ENCODE data around the gene CPNE5.

DNA sequence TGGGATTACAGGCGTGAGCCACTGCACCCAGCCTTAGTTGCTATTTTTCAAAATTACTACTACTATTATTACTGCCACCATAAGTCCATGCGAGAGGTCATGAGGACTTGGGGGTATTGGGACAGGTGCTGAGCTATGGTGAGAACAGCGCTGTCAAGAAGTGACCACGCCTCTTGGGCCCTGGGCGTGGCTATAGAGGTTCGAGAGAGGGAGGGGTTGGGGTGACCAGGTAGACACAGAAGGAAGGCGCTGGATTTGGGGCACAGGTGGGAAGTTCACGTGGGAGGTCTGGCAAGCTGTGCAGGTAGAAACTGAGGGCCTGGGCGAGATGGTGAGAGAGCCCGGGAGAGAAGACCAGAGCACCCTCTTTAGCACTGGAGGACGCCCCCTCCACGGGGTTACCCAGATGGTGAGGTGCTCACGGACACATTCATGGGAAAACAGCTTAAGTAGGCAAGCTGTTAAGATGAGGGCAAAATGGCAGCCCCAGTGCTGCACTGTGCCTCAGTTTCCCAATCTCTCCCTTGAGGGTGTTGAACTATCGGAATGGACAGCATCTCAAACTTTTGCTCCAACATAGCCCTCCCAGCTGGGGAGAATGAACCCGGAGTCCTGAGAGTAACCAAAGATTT, 80.6 kb downstream of the CPNE5 start:
- TF ChIP-seq FOXK2 (IDR thresholded peaks at IDR 0.05), result no peak
- no peak for TF ChIP-seq ARNT (IDR thresholded peaks at IDR 0.05)
- no peak for TF ChIP-seq SP1 (IDR thresholded peaks at IDR 0.05)
- no peak for TF ChIP-seq HDGF (IDR thresholded peaks at IDR 0.05; ENCODE audit: borderline replicate concordance)
- TF ChIP-seq L3MBTL2 (conservative IDR thresholded peaks at IDR 0.05), result no peak
- TF ChIP-seq, protein P1, sequence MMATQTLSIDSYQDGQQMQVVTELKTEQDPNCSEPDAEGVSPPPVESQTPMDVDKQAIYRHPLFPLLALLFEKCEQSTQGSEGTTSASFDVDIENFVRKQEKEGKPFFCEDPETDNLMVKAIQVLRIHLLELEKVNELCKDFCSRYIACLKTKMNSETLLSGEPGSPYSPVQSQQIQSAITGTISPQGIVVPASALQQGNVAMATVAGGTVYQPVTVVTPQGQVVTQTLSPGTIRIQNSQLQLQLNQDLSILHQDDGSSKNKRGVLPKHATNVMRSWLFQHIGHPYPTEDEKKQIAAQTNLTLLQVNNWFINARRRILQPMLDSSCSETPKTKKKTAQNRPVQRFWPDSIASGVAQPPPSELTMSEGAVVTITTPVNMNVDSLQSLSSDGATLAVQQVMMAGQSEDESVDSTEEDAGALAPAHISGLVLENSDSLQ (IDR thresholded peaks at IDR 0.05), result no peak
- TF ChIP-seq FOXM1 (IDR thresholded peaks at IDR 0.05; ENCODE audit: borderline replicate concordance), result no peak
- no peak for TF ChIP-seq TARDBP (IDR thresholded peaks at IDR 0.05)
- TF ChIP-seq ELF4 (IDR thresholded peaks at IDR 0.05), result no peak
- no peak for TF ChIP-seq CTBP1 (IDR thresholded peaks at IDR 0.05; ENCODE audit: borderline replicate concordance)
- no peak for TF ChIP-seq BHLHE40 (IDR thresholded peaks at IDR 0.05; ENCODE audit: borderline replicate concordance)
- no peak for TF ChIP-seq LEF1 (IDR thresholded peaks at IDR 0.05; ENCODE audit: borderline replicate concordance)
- no peak for TF ChIP-seq SUZ12 (IDR thresholded peaks at IDR 0.05)
- no peak for TF ChIP-seq FOXA1 (IDR thresholded peaks at IDR 0.05)
